Mesenchymal stem cell (in vitro differentiated cells and primary cell): ENCODE results near the gene DCPS.

Experiments
- DNase-seq: peaks from one replicate; pipeline ENCODE4 v3.0.0-alpha.2; 2013
- H2AFZ ChIP-seq: one replicate; pipeline ENCODE4 v1.6.1; 2013; ENCODE audit warnings: low read depth, mild to moderate bottlenecking, control low read depth, inconsistent platforms, low read length, moderate library complexity
- H2AK5ac ChIP-seq: 2 replicates; pipeline ENCODE4 v1.6.1; 2013; ENCODE audit warnings: low read length, moderate library complexity, mild to moderate bottlenecking, inconsistent platforms; ENCODE audit not compliant: severe bottlenecking
- H2BK120ac ChIP-seq: one replicate; pipeline ENCODE4 v1.6.1; 2013; ENCODE audit warnings: low read depth, mild to moderate bottlenecking, inconsistent platforms, low read length, moderate library complexity
- H2BK12ac ChIP-seq, 2 experiments: one replicate each; pipeline ENCODE4 v1.6.1; 2013; ENCODE audit warnings: inconsistent platforms in 2 of 2, low read length in 2 of 2, mild to moderate bottlenecking in 2 of 2, moderate library complexity in 2 of 2, control low read depth in 1 of 2
- H2BK15ac ChIP-seq: one replicate; pipeline ENCODE4 v1.6.1; 2013; ENCODE audit warnings: mild to moderate bottlenecking, low read depth, inconsistent platforms; ENCODE audit not compliant: poor library complexity, severe bottlenecking
- H2BK5ac ChIP-seq: 2 replicates; pipeline ENCODE4 v1.6.1; 2013; ENCODE audit warnings: low read depth, mild to moderate bottlenecking, low read length, control low read depth, inconsistent platforms; ENCODE audit not compliant: poor library complexity, severe bottlenecking
- H3K14ac ChIP-seq, 2 experiments: one replicate each; pipeline ENCODE4 v1.6.1; 2013; ENCODE audit warnings: inconsistent platforms in 2 of 2, low read length in 2 of 2, control low read depth in 1 of 2, mild to moderate bottlenecking in 1 of 2, moderate library complexity in 1 of 2
- H3K18ac ChIP-seq, 2 experiments: one replicate each; pipeline ENCODE4 v1.6.1; 2013; ENCODE audit warnings: inconsistent platforms in 2 of 2, low read length in 2 of 2, control low read depth in 1 of 2, low read depth in 1 of 2, mild to moderate bottlenecking in 1 of 2
- H3K23ac ChIP-seq, 2 experiments: one replicate each; pipeline ENCODE4 v1.6.1; 2013; ENCODE audit warnings: inconsistent platforms in 2 of 2, low read length in 2 of 2, mild to moderate bottlenecking in 2 of 2, moderate library complexity in 2 of 2, control low read depth in 1 of 2
- H3K27ac ChIP-seq: 2 replicates; pipeline ENCODE4 v1.5.1; 2013; ENCODE audit warnings: mild to moderate bottlenecking, moderate library complexity, low read length, control low read depth, inconsistent platforms; ENCODE audit not compliant: poor library complexity, severe bottlenecking
- H3K27me3 ChIP-seq, 2 experiments: 2 replicates each; pipeline versions ENCODE4 v1.6.1 to v1.7.0; 2013; ENCODE audit warnings: low read length in 2 of 2, mild to moderate bottlenecking in 2 of 2, moderate library complexity in 2 of 2, control low read depth in 1 of 2, inconsistent platforms in 1 of 2; ENCODE audit not compliant: control insufficient read depth in 1 of 2, insufficient read depth in 1 of 2
- H3K36me3 ChIP-seq, 2 experiments: 2 replicates each; pipeline versions ENCODE4 v1.6.1 to v1.7.0; 2013; ENCODE audit warnings: low read length in 2 of 2, control low read depth in 1 of 2, inconsistent platforms in 1 of 2, low read depth in 1 of 2, mild to moderate bottlenecking in 1 of 2; ENCODE audit not compliant: insufficient read depth in 2 of 2, control insufficient read depth in 1 of 2
- H3K4ac ChIP-seq, 2 experiments: one replicate each; pipeline ENCODE4 v1.6.1; 2013; ENCODE audit warnings: inconsistent platforms in 2 of 2, low read length in 2 of 2, mild to moderate bottlenecking in 2 of 2, moderate library complexity in 2 of 2, control low read depth in 1 of 2, low read depth in 1 of 2
- H3K4me1 ChIP-seq: 2 replicates; pipeline ENCODE4 v1.6.1; 2013; ENCODE audit warnings: low read depth, low read length, control low read depth; ENCODE audit not compliant: control insufficient read depth, insufficient read depth
- H3K4me2 ChIP-seq: 2 replicates; pipeline ENCODE4 v1.6.1; 2013; ENCODE audit warnings: low read length, mild to moderate bottlenecking, inconsistent platforms; ENCODE audit not compliant: poor library complexity, severe bottlenecking
- H3K4me3 ChIP-seq, 2 experiments: 2 replicates each; pipeline versions ENCODE4 v1.5.1 to v1.7.0; 2013; ENCODE audit warnings: low read length in 2 of 2, mild to moderate bottlenecking in 2 of 2, control low read depth in 1 of 2, low read depth in 1 of 2; ENCODE audit not compliant: insufficient read depth in 1 of 2
- H3K79me1 ChIP-seq: replicated peaks from 2 replicates; pipeline ENCODE4 v1.6.1; 2013; ENCODE audit warnings: mild to moderate bottlenecking, control low read depth, low read length, inconsistent platforms; ENCODE audit not compliant: poor library complexity, severe bottlenecking
- H3K9ac ChIP-seq: 2 replicates; pipeline ENCODE4 v1.7.0; 2013; ENCODE audit warnings: mild to moderate bottlenecking, low read length, moderate library complexity
- H3K9me3 ChIP-seq: 2 replicates; pipeline ENCODE4 v1.7.0; 2013; ENCODE audit warnings: mild to moderate bottlenecking, low read length; ENCODE audit not compliant: control insufficient read depth
- H4K8ac ChIP-seq: one replicate; pipeline ENCODE4 v1.6.1; 2013; ENCODE audit warnings: inconsistent platforms, mild to moderate bottlenecking, low read length, moderate library complexity
- H4K91ac ChIP-seq: one replicate; pipeline ENCODE4 v1.6.1; 2013; ENCODE audit warnings: mild to moderate bottlenecking, low read length, inconsistent platforms
- WGBS: methylation state at CpG from one replicate; pipeline ENCODE4 v1.1.7; 2013; ENCODE audit warnings: mixed read lengths; 5-methylcytosine and 5-hydroxymethylcytosine counted together

The DCPS gene

GRCh38 chr11:126350836-126351235 is 47.0 kb downstream of the DCPS start:
- H2AFZ ChIP-seq = no peak overlapping the region
- H3K36me3 ChIP-seq = peaks cover 5 to 17% of the 10 kb centered on the region in 2 experiments
- H3K4me3 ChIP-seq = no peak overlapping the region
- no peak overlapping the region for H2BK120ac ChIP-seq
- no peak overlapping the region for H3K4me2 ChIP-seq
- no peak overlapping the region for H3K4ac ChIP-seq
- H4K91ac ChIP-seq = no peak overlapping the region
- H2BK15ac ChIP-seq = no peak overlapping the region
- H3K23ac ChIP-seq = no peak overlapping the region
- H2AK5ac ChIP-seq = no peak overlapping the region
- peaks cover 16% of the 10 kb centered on the region for H3K4me1 ChIP-seq
- no peak for DNase-seq
- no peak overlapping the region for H3K9ac ChIP-seq
- no peak overlapping the region for H2BK5ac ChIP-seq
- H3K14ac ChIP-seq = no peak overlapping the region
- H3K27me3 ChIP-seq = no peaks in the 10 kb centered on the region
- no peak overlapping the region for H3K18ac ChIP-seq
- peaks cover 39% of the 10 kb centered on the region for H3K79me1 ChIP-seq
- H2BK12ac ChIP-seq = peak overlapping the region in 1 of 2 experiments; percentile 59
- no peaks in the 10 kb centered on the region for H3K9me3 ChIP-seq
- 93% methylated on average over 5 of the region's 5 CpGs for WGBS
- H3K27ac ChIP-seq = no peak overlapping the region
- H4K8ac ChIP-seq = no peak overlapping the region

GRCh38 chr11:126352163-126352562 is 48.3 kb downstream of the DCPS start:
- 100% methylated on average over 3 of the region's 3 CpGs for WGBS
- no peak overlapping the region for H4K8ac ChIP-seq
- H3K18ac ChIP-seq = no peak overlapping the region
- H4K91ac ChIP-seq = no peak overlapping the region
- H3K9me3 ChIP-seq = no peaks in the 10 kb centered on the region
- peaks cover 43% of the 10 kb centered on the region for H3K79me1 ChIP-seq
- no peak overlapping the region for H3K9ac ChIP-seq
- H2BK5ac ChIP-seq = no peak overlapping the region
- H3K4me2 ChIP-seq = no peak overlapping the region
- H3K27me3 ChIP-seq = no peaks in the 10 kb centered on the region
- no peak for DNase-seq
- H2BK15ac ChIP-seq = no peak overlapping the region
- no peak overlapping the region for H2AK5ac ChIP-seq
- peaks cover 5 to 17% of the 10 kb centered on the region in 2 experiments for H3K36me3 ChIP-seq
- no peak overlapping the region for H3K23ac ChIP-seq
- no peak overlapping the region for H2AFZ ChIP-seq
- H3K4ac ChIP-seq = no peak overlapping the region
- no peak overlapping the region for H3K14ac ChIP-seq
- H2BK12ac ChIP-seq = peak overlapping the region in 1 of 2 experiments; percentile 21
- no peak overlapping the region for H2BK120ac ChIP-seq
- peaks cover 21% of the 10 kb centered on the region for H3K4me1 ChIP-seq
- H3K27ac ChIP-seq = no peak overlapping the region
- H3K4me3 ChIP-seq = no peak overlapping the region

- Histone ChIP-seq H3K36me3 (peaks cover 2 to 8% of the 10 kb centered on the region in 2 experiments), H3K4me2 (no peak overlapping the region), H3K14ac (no peak overlapping the region), H2BK12ac (no peak overlapping the region), H3K18ac (peak overlapping the region in 1 of 2 experiments; percentile 56), H2BK120ac (no peak overlapping the region), H3K27ac (no peak overlapping the region), H3K23ac (no peak overlapping the region), H3K27me3 (no peaks in the 10 kb centered on the region), H4K8ac (no peak overlapping the region), H2BK5ac (no peak overlapping the region), H3K79me1 (peaks cover 47% of the 10 kb centered on the region), H3K9ac (peak overlapping the region; percentile 52), H3K9me3 (no peaks in the 10 kb centered on the region), H3K4me1 (peaks cover 21% of the 10 kb centered on the region), H2AFZ (no peak overlapping the region), H3K4me3 (peak overlapping the region in 1 of 2 experiments; percentile 48), H2AK5ac (no peak overlapping the region), H3K4ac (no peak overlapping the region), H4K91ac (no peak overlapping the region), H2BK15ac (no peak overlapping the region)
- DNase-seq = peak; percentile 69
- 64% methylated on average over 4 of the region's 4 CpGs for WGBS
Measured at GRCh38 chr11:126352934-126353801, 49.3 kb downstream of the DCPS start.

- H4K8ac ChIP-seq = peak overlapping the region; percentile 98
- peak overlapping the region; percentile 13 for H3K27ac ChIP-seq
Measured at GRCh38 chr11:126354631-126355323, 50.9 kb downstream of the DCPS start.

More at GRCh38 chr11:126354631-126355323, 50.9 kb downstream of the DCPS start:
- peaks cover 17% of the 10 kb centered on the region for H3K4me1 ChIP-seq
- H2BK120ac ChIP-seq = peak overlapping the region; percentile 94
- H2AFZ ChIP-seq = peak overlapping the region; percentile 15
- H3K27me3 ChIP-seq = no peaks in the 10 kb centered on the region
- H3K4me2 ChIP-seq = peak overlapping the region; percentile 59
- H3K9me3 ChIP-seq = no peaks in the 10 kb centered on the region
- peak overlapping the region; percentile 93 for H4K91ac ChIP-seq
- H3K4ac ChIP-seq = peak overlapping the region; percentile 91 to 94
- H2BK12ac ChIP-seq = peak overlapping the region; percentile 51
- H2BK15ac ChIP-seq = peak overlapping the region; percentile 28
- peak overlapping the region; percentile 96 for H3K18ac ChIP-seq
- 32% methylated on average over 15 of the region's 15 CpGs for WGBS
- H3K36me3 ChIP-seq = peaks cover 2 to 4% of the 10 kb centered on the region in 2 experiments
- H2BK5ac ChIP-seq = no peak overlapping the region
- peaks cover 50% of the 10 kb centered on the region for H3K79me1 ChIP-seq
- peak overlapping the region; percentile 72 for H2AK5ac ChIP-seq
- H3K4me3 ChIP-seq = peak overlapping the region; percentile 87 to 91
- H3K9ac ChIP-seq = peak overlapping the region; percentile 89
- H3K14ac ChIP-seq = peak overlapping the region in 1 of 2 experiments; percentile 80
- H3K23ac ChIP-seq = peak overlapping the region in 1 of 2 experiments; percentile 66
- no peak for DNase-seq
